ENCODE data around the gene SEMA7A.
A peak's percentile ranks its signal among the peaks of the same experiment; 100 is the strongest.

The SEMA7A gene

GRCh38 chr15:74383286-74383685 is 50.5 kb downstream of the SEMA7A start:
- no peak for DNase-seq
- intact Hi-C loops (cut with DNase I) = loop anchor here (2.0 kb wide), 1 partner anchor 56 kb away; no protein-coding TSS in a partner anchor

- DNase-seq = peak; percentile 75 to 98 (median 94)
- intact Hi-C loops (cut with DNase I) = loop anchor here (2.0 kb wide), 1 partner anchor 57 kb away; no protein-coding TSS in a partner anchor
These were observed 51.5 kb downstream of the SEMA7A start for GRCh38 chr15:74382004-74382816.

- DNase-seq = no peak
- intact Hi-C loops (cut with DNase I) = no loop called here
These were observed 52.3 kb downstream of the SEMA7A start for GRCh38 chr15:74381481-74381880.

- intact Hi-C loops (cut with DNase I) = no loop called here
- DNase-seq = no peak
These were observed 52.6 kb downstream of the SEMA7A start for GRCh38 chr15:74381190-74381453.

- intact Hi-C loops (cut with DNase I) = no loop called here
- no peak for DNase-seq
These were observed 53.2 kb downstream of the SEMA7A start for GRCh38 chr15:74380361-74381189.

- intact Hi-C loops (cut with DNase I) = no loop called here
- no peak for DNase-seq
These were observed 54.9 kb downstream of the SEMA7A start for GRCh38 chr15:74378848-74379247.

- no peak for DNase-seq
- intact Hi-C loops (cut with DNase I) = no loop called here
These were observed 55.7 kb downstream of the SEMA7A start for GRCh38 chr15:74377831-74378766.

GRCh38 chr15:74376825-74377581 is 56.8 kb downstream of the SEMA7A start:
- peak in 2 of 42 donors; percentile 11 to 16 for DNase-seq
- intact Hi-C loops (cut with DNase I) = no loop called here

GRCh38 chr15:74376226-74376625 is 57.5 kb downstream of the SEMA7A start:
- intact Hi-C loops (cut with DNase I) = no loop called here
- peak in 1 of 42 donors; percentile 10 for DNase-seq

- peak; percentile 56 to 94 (median 86) for DNase-seq
- intact Hi-C loops (cut with DNase I) = no loop called here
These were observed 58.5 kb downstream of the SEMA7A start for GRCh38 chr15:74375303-74375693.

GRCh38 chr15:74374648-74375302 is 59.0 kb downstream of the SEMA7A start:
- intact Hi-C loops (cut with DNase I) = loop anchor here (5.0 kb wide), 2 partner anchors 258 to 393 kb away; no protein-coding TSS in a partner anchor
- peak in 1 of 42 donors; percentile 15 for DNase-seq

GRCh38 chr15:74373731-74374647 is 59.8 kb downstream of the SEMA7A start:
- DNase-seq = peak; percentile 83 to 96 (median 91)
- intact Hi-C loops (cut with DNase I) = loop anchor here (5.0 kb wide), 2 partner anchors 258 to 393 kb away; no protein-coding TSS in a partner anchor

GRCh38 chr15:74373056-74373650 is 60.6 kb downstream of the SEMA7A start:
- DNase-seq = peak in 1 of 42 donors; percentile 34
- intact Hi-C loops (cut with DNase I) = loop anchor here (5.0 kb wide), 2 partner anchors 259 to 394 kb away; no protein-coding TSS in a partner anchor

GRCh38 chr15:74370471-74370870 is 63.3 kb downstream of the SEMA7A start:
- peak in 2 of 42 donors; percentile 9 to 15 for DNase-seq
- intact Hi-C loops (cut with DNase I) = loop anchor here (5.0 kb wide), 2 partner anchors 262 to 397 kb away; no protein-coding TSS in a partner anchor

- peak in 1 of 42 donors; percentile 22 for DNase-seq
- intact Hi-C loops (cut with DNase I) = loop anchor here (5.0 kb wide), 2 partner anchors 263 to 398 kb away; no protein-coding TSS in a partner anchor
These were observed 64.0 kb downstream of the SEMA7A start for GRCh38 chr15:74369756-74370155.

Measured in head of caudate nucleus (tissue), 42 donors.